Measurements from ENCODE around the gene RAP1GDS1.

- TF ChIP-seq, protein P1, sequence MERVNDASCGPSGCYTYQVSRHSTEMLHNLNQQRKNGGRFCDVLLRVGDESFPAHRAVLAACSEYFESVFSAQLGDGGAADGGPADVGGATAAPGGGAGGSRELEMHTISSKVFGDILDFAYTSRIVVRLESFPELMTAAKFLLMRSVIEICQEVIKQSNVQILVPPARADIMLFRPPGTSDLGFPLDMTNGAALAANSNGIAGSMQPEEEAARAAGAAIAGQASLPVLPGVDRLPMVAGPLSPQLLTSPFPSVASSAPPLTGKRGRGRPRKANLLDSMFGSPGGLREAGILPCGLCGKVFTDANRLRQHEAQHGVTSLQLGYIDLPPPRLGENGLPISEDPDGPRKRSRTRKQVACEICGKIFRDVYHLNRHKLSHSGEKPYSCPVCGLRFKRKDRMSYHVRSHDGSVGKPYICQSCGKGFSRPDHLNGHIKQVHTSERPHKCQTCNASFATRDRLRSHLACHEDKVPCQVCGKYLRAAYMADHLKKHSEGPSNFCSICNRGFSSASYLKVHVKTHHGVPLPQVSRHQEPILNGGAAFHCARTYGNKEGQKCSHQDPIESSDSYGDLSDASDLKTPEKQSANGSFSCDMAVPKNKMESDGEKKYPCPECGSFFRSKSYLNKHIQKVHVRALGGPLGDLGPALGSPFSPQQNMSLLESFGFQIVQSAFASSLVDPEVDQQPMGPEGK (tag by site-specific recombination; IDR thresholded peaks at IDR 0.05) = no peak
- TF ChIP-seq ZNF274 (IDR thresholded peaks at IDR 0.05; ENCODE audit: low read length) (no peak), ZNF274 (tag by site-specific recombination; IDR thresholded peaks at IDR 0.05; ENCODE audit: borderline replicate concordance) (no peak), BCL11A (tag by site-specific recombination; IDR thresholded peaks at IDR 0.05; ENCODE audit: low read depth) (no peak), YY1 (tag by site-specific recombination; IDR thresholded peaks at IDR 0.05) (no peak), ZNF24 (tag by site-specific recombination; IDR thresholded peaks at IDR 0.05) (no peak), CTCF (tag by site-specific recombination; IDR thresholded peaks at IDR 0.05) (no peak), MEIS1 (CRISPR knock-in tag; IDR thresholded peaks at IDR 0.05; ENCODE audit: borderline replicate concordance) (no peak), SCRT1 (tag by site-specific recombination; IDR thresholded peaks at IDR 0.05; ENCODE audit: borderline replicate concordance) (no peak), ZNF416 (tag by site-specific recombination; IDR thresholded peaks at IDR 0.05) (no peak), ZEB2 (tag by site-specific recombination; IDR thresholded peaks at IDR 0.05) (no peak), ZFP37 (tag by site-specific recombination; IDR thresholded peaks at IDR 0.05) (no peak), SP2 (tag by site-specific recombination; IDR thresholded peaks at IDR 0.05) (no peak), ZNF561 (tag by site-specific recombination; IDR thresholded peaks at IDR 0.05; ENCODE audit: borderline replicate concordance) (no peak)
- TF ChIP-seq, protein P2, sequence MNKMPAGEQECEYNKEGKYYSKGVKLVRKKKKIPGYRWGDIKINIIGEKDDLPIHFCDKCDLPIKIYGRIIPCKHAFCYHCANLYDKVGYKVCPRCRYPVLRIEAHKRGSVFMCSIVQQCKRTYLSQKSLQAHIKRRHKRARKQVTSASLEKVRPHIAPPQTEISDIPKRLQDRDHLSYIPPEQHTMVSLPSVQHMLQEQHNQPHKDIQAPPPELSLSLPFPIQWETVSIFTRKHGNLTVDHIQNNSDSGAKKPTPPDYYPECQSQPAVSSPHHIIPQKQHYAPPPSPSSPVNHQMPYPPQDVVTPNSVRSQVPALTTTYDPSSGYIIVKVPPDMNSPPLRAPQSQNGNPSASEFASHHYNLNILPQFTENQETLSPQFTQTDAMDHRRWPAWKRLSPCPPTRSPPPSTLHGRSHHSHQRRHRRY (tag by site-specific recombination; IDR thresholded peaks at IDR 0.05) = no peak
Observed at GRCh38 chr4:98411731-98412130, 150.5 kb downstream of the RAP1GDS1 start.
